Activated CD8-positive, alpha-beta T cell treated with anti-CD3 and anti-CD28 coated beads for 36 hours (primary cell): Measurements from ENCODE around the gene PRG3. TPM values are rescaled to one million over a fixed set of nuclear protein-coding genes. Genes with fewer than 3 reads are reported as not detected.

Experiments used
- ATAC-seq: fragments of 200-7000 bp; cut with Tn5 transposase; one replicate; pipeline ENCODE4 v1.10.0; 2021; ENCODE audit warnings: mild to moderate bottlenecking, moderate library complexity
- CTCF ChIA-PET: fragments of 350-600 bp; sonication (Branson Sonifier 250); formaldehyde crosslinking; loops from one replicate; lab custom pipeline; 2021; ENCODE audit warnings: antibody characterized with exemption; lab: Charles Lee
- POLR2A ChIA-PET: fragments of 350-600 bp; sonication (Branson Sonifier 250); formaldehyde crosslinking; loops from one replicate; lab custom pipeline; 2021; ENCODE audit warnings: antibody characterized with exemption; lab: Charles Lee
- DNase-seq: peaks from one replicate; pipeline ENCODE4 v3.0.0-alpha.2; 2020
- H3K27ac Mint-ChIP-seq: one replicate; pipeline ENCODE4 v1.8.0; 2021; ENCODE audit warnings: mild to moderate bottlenecking, mixed read lengths
- H3K27me3 Mint-ChIP-seq: one replicate; pipeline ENCODE4 v1.8.0; 2021; ENCODE audit warnings: mixed read lengths
- H3K36me3 Mint-ChIP-seq: one replicate; pipeline ENCODE4 v1.8.0; 2021; ENCODE audit warnings: low read depth, mixed read lengths
- H3K4me1 Mint-ChIP-seq: one replicate; pipeline ENCODE4 v1.8.0; 2021; ENCODE audit warnings: low read depth, mixed read lengths
- H3K4me3 Mint-ChIP-seq: one replicate; pipeline ENCODE4 v1.8.0; 2021; ENCODE audit warnings: mild to moderate bottlenecking, moderate library complexity, mixed read lengths
- H3K9me3 Mint-ChIP-seq: one replicate; pipeline ENCODE4 v1.8.0; 2021; ENCODE audit warnings: mixed read lengths
- intact Hi-C: fragments of 100-400 bp; cut with micrococcal nuclease; formaldehyde crosslinking; loops from one replicate; pipeline ENCODE4 v1.10.0; 2022
- total RNA-seq, 2 experiments: library from RNA; stranded (reverse); gene quantifications; one replicate each; pipeline ENCODE4 v1.2.3, GENCODE V29; 2021
- TF ChIP-seq, protein P1 (sequence below): fragments of 200-600 bp; IDR thresholded peaks from one replicate; pipeline ENCODE4 v1.8.0; 2022; ENCODE audit warnings: antibody characterized with exemption, mild to moderate bottlenecking

PRG3 gene
- total RNA-seq, 2 experiments from 2014 or later: not detected

DNA sequence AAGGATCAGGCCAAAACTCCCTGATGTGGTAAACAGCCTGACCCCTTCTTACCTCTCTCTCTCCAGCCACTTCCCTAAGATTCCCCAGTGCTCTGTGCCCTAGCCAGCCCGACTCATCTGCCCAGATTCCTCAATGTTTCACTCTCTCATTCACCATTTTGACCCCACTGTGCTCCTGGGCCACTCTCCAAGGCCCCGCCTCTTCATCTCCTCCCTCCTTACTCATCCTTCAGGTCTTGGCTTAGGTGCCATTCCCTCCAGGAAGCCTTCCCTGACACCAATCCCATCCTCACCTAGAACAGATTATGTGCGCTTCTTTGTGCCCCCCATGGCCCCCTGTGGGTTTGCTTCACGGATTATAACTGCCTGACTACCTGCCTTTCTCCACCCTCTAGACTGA is 32.7 kb upstream of the PRG3 start:
- POLR2A ChIA-PET: no interaction called here
- Mint-ChIP-seq H3K4me3 (no peak overlapping the region), H3K27me3 (no peaks in the 10 kb centered on the region), H3K27ac (peak overlapping the region; percentile 36), H3K36me3 (peaks cover 85% of the 10 kb centered on the region), H3K4me1 (peaks cover 73% of the 10 kb centered on the region), H3K9me3 (no peaks in the 10 kb centered on the region)
- DNase-seq (no peak), ATAC-seq (no peak)
- CTCF ChIA-PET: no interaction called here
- intact Hi-C loops: no loop called here
- TF ChIP-seq, protein P1, sequence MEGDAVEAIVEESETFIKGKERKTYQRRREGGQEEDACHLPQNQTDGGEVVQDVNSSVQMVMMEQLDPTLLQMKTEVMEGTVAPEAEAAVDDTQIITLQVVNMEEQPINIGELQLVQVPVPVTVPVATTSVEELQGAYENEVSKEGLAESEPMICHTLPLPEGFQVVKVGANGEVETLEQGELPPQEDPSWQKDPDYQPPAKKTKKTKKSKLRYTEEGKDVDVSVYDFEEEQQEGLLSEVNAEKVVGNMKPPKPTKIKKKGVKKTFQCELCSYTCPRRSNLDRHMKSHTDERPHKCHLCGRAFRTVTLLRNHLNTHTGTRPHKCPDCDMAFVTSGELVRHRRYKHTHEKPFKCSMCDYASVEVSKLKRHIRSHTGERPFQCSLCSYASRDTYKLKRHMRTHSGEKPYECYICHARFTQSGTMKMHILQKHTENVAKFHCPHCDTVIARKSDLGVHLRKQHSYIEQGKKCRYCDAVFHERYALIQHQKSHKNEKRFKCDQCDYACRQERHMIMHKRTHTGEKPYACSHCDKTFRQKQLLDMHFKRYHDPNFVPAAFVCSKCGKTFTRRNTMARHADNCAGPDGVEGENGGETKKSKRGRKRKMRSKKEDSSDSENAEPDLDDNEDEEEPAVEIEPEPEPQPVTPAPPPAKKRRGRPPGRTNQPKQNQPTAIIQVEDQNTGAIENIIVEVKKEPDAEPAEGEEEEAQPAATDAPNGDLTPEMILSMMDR: no peak

DNA sequence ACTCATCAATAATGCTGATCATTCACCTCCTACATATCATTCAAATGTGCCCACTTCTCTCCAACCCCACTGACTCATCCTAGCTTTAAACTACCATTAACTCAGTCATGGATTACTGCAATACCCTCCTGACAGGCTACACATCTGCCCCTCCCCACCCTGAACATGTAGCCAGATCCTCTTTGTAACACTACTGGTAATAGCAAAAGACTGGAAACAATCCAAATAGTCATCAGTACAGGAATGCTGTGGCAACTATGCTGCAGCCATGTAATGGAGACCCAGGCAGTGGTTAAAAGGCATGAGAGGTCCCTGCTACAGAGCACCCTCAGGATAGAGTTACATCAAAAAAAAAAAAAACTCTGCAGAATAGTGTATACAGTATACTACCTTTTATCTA is 29.3 kb upstream of the PRG3 start:
- no peaks in the 10 kb centered on the region for H3K27me3 Mint-ChIP-seq
- no peaks in the 10 kb centered on the region for H3K9me3 Mint-ChIP-seq
- peak overlapping the region; percentile 74 for H3K27ac Mint-ChIP-seq
- H3K36me3 Mint-ChIP-seq: peaks cover 86% of the 10 kb centered on the region
- DNase-seq: no peak
- POLR2A ChIA-PET: interaction anchor here (1.3 to 19.8 kb wide), 3 partner anchors 11 to 14 kb away, joined by 3 to 264 read pairs (median 8); partner anchors contain the start of gene SLC43A3
- TF ChIP-seq, protein P1: no peak
- peaks cover 80% of the 10 kb centered on the region for H3K4me1 Mint-ChIP-seq
- ATAC-seq: no peak
- CTCF ChIA-PET: no interaction called here
- no peak overlapping the region for H3K4me3 Mint-ChIP-seq
- intact Hi-C loops: no loop called here

DNA sequence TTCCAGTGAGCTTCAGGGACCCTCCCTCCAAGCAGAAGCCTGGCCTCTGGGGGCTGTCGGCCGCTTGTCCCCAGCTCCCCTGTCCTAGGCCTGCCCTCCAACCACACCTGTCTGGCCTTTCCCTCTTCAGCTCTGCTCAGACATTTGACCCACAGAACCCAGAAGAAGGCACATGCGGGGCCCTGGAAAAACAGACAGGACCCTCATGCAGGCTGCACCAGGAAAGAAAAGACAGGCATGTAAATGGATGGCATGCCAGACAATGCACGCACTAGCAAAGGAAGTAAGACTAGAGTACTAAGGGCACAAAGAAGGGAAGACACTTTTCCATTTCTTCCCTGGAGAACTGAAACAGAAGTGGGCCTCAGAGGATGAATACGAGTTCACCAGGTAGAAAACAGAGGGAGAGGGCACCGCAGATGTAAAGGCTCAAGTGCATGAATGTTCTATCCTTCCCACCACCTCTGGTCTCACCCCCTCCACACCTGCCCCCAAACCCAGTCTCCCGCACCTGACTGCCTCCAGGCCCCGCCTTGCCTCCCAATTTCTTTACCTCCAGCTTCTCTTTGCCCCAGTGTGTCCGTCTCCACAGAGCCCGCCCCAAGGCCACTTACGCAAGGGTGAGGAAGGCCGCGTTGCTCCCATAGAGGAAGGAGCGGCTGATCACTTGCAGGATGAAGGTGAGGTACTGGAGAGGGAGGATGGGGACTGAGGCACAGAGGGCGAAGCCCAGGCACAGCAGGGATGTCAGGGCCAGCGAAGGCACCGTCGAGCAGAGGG is 28.6 kb upstream of the PRG3 start:
- POLR2A ChIA-PET: interaction anchor here (1.3 to 19.8 kb wide), 4 partner anchors 10 to 17 kb away, joined by 3 to 264 read pairs (median 6); partner anchors contain the start of gene SLC43A3
- ATAC-seq (no peak), DNase-seq (no peak)
- CTCF ChIA-PET: interaction anchor here (0.6 kb wide), 1 partner anchor 96 kb away, joined by 3 read pairs; no protein-coding TSS in a partner anchor
- Mint-ChIP-seq H3K4me3 (no peak overlapping the region), H3K9me3 (no peaks in the 10 kb centered on the region), H3K27me3 (no peaks in the 10 kb centered on the region), H3K36me3 (peaks cover 83% of the 10 kb centered on the region), H3K4me1 (peaks cover 78% of the 10 kb centered on the region), H3K27ac (peak overlapping the region; percentile 74)
- intact Hi-C loops: no loop called here
- TF ChIP-seq, protein P1: no peak

DNA sequence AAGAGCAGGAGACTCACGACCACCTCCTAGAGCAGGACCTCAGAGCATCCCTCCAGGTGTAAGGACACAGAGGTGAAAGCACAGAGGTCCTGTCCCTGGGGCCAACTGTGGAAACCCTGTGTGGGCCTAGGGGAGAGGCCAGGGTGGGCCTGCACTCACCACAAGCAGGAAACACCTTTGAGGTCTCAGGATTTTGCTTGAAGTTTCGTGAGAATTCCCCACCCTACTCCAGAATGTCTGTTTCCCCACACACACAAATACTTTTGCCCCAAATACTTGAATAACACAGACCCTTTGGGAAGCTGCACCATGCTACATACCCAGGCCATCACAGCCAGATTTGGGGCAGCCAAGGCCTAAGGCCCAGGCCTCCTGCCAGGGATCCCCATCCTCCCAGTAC is 27.8 kb upstream of the PRG3 start:
- ChIA-PET CTCF (interaction anchor here (0.6 to 3.8 kb wide), 5 partner anchors 9 to 95 kb away, joined by 3 to 14 read pairs (median 4); no protein-coding TSS in a partner anchor), POLR2A (interaction anchor here (1.5 to 19.8 kb wide), 3 partner anchors 10 to 16 kb away, joined by 4 to 264 read pairs (median 8); partner anchors contain the start of gene SLC43A3)
- intact Hi-C loops: no loop called here
- H3K4me3 Mint-ChIP-seq: no peak overlapping the region
- TF ChIP-seq, protein P1: no peak
- H3K36me3 Mint-ChIP-seq: peaks cover 80% of the 10 kb centered on the region
- ATAC-seq: no peak
- no peak for DNase-seq
- H3K9me3 Mint-ChIP-seq: no peaks in the 10 kb centered on the region
- H3K27ac Mint-ChIP-seq: peak overlapping the region; percentile 69
- H3K4me1 Mint-ChIP-seq: peaks cover 77% of the 10 kb centered on the region
- no peaks in the 10 kb centered on the region for H3K27me3 Mint-ChIP-seq
